Neural progenitor cell (in vitro differentiated cells): ENCODE results near the gene PRM1. TPM values are rescaled to one million over a fixed set of nuclear protein-coding genes. Genes with fewer than 3 reads are reported as not detected.
A peak's percentile ranks its signal among the peaks of the same experiment; 100 is the strongest.

Source experiments
- DNase-seq: peaks from one replicate; pipeline ENCODE4 v3.0.0-alpha.2; 2016; ENCODE audit warnings: low spot score
- H2AFZ ChIP-seq: fragments of 200-600 bp; sonication (generic); replicated peaks from 2 replicates; pipeline ENCODE4 v1.6.1; 2016; ENCODE audit warnings: antibody characterized with exemption
- H3F3A ChIP-seq: fragments of 200-600 bp; sonication (generic); 2 replicates; pipeline ENCODE4 v1.6.1; 2016; ENCODE audit warnings: antibody characterized with exemption, low read depth
- H3K27ac ChIP-seq: fragments of 200-600 bp; sonication (generic); 2 replicates; pipeline ENCODE4 v1.5.1; 2016; ENCODE audit warnings: mild to moderate bottlenecking
- H3K27me3 ChIP-seq: fragments of 200-600 bp; sonication (generic); 2 replicates; pipeline ENCODE4 v1.6.1; 2016; ENCODE audit warnings: mild to moderate bottlenecking, moderate library complexity
- H3K36me3 ChIP-seq: fragments of 200-600 bp; sonication (generic); 2 replicates; pipeline ENCODE4 v1.5.1; 2016
- H3K4me1 ChIP-seq: fragments of 200-600 bp; sonication (generic); 2 replicates; pipeline ENCODE4 v1.6.1; 2016; ENCODE audit warnings: mixed run types
- H3K4me2 ChIP-seq: fragments of 200-600 bp; sonication (generic); 2 replicates; pipeline ENCODE4 v1.6.1; 2016
- H3K4me3 ChIP-seq: fragments of 200-600 bp; sonication (generic); 2 replicates; pipeline ENCODE4 v1.5.1; 2016
- H3K79me2 ChIP-seq: fragments of 200-600 bp; sonication (generic); 2 replicates; pipeline ENCODE4 v1.6.1; 2016; ENCODE audit warnings: low read depth
- H3K9ac ChIP-seq: fragments of 200-600 bp; sonication (generic); 2 replicates; pipeline ENCODE4 v1.6.1; 2016
- H3K9me3 ChIP-seq: fragments of 200-600 bp; sonication (generic); 2 replicates; pipeline ENCODE4 v1.5.1; 2016; ENCODE audit warnings: low read depth
- H4K20me1 ChIP-seq: fragments of 200-600 bp; sonication (generic); 2 replicates; pipeline ENCODE4 v1.6.1; 2016; ENCODE audit warnings: low read depth
- H3K27ac Mint-ChIP-seq: 3 replicates; pipeline ENCODE4 v1.8.0; 2021; ENCODE audit warnings: mixed read lengths
- H3K27me3 Mint-ChIP-seq: 2 replicates; pipeline ENCODE4 v1.8.0; 2022; ENCODE audit warnings: low read depth, mild to moderate bottlenecking, inconsistent platforms, moderate library complexity, mixed read lengths; ENCODE audit not compliant: insufficient read depth
- H3K36me3 Mint-ChIP-seq: 3 replicates; pipeline ENCODE4 v1.8.0; 2021; ENCODE audit warnings: mixed read lengths
- H3K4me1 Mint-ChIP-seq: 3 replicates; pipeline ENCODE4 v1.8.0; 2021; ENCODE audit warnings: mixed read lengths
- H3K4me3 Mint-ChIP-seq: 3 replicates; pipeline ENCODE4 v1.8.0; 2021; ENCODE audit warnings: mild to moderate bottlenecking, moderate library complexity, mixed read lengths
- H3K9me3 Mint-ChIP-seq: 3 replicates; pipeline ENCODE4 v1.8.0; 2020; ENCODE audit warnings: mixed read lengths
- CTCF ChIP-seq: fragments of 200-600 bp; sonication (generic); IDR thresholded peaks from 2 replicates; pipeline ENCODE4 v1.5.1; 2017; ENCODE audit warnings: antibody characterized with exemption, mild to moderate bottlenecking
- EZH2 ChIP-seq: fragments of 200-600 bp; sonication (generic); IDR thresholded peaks from 2 replicates; pipeline ENCODE4 v1.6.1; 2017; ENCODE audit warnings: antibody characterized with exemption, mild to moderate bottlenecking, moderate library complexity
- EZH2phosphoT487 ChIP-seq: fragments of 200-600 bp; sonication (generic); IDR thresholded peaks from 2 replicates; pipeline ENCODE4 v1.6.1; 2017; ENCODE audit warnings: antibody characterized with exemption
- total RNA-seq: library from RNA; depleted of rRNA; stranded (reverse); fragments of >200 nt; gene quantifications from 2 replicates; pipeline ENCODE4 v1.2.3, GENCODE V29; 2015; ENCODE audit warnings: low replicate concordance

The PRM1 gene
- total RNA-seq, 1 donor from 2014 or later, result not detected

GRCh38 chr16:11274964-11275363, 6.2 kb downstream of the PRM1 start:
- Mint-ChIP-seq H3K27ac (peak overlapping the region; percentile 89), H3K4me1 (peaks cover 22% of the 10 kb centered on the region), H3K36me3 (no peaks in the 10 kb centered on the region), H3K4me3 (no peak overlapping the region), H3K9me3 (no peaks in the 10 kb centered on the region), H3K27me3 (peaks cover 5% of the 10 kb centered on the region)
- H4K20me1 ChIP-seq, result no peaks in the 10 kb centered on the region
- no peak overlapping the region for H3K27ac ChIP-seq
- H3K9ac ChIP-seq, result no peak overlapping the region
- no peak overlapping the region for H2AFZ ChIP-seq
- no peaks in the 10 kb centered on the region for H3K9me3 ChIP-seq
- no peak overlapping the region for H3K4me2 ChIP-seq
- no peak overlapping the region for H3K4me3 ChIP-seq
- TF ChIP-seq EZH2 (no peak), EZH2phosphoT487 (no peak), CTCF (no peak)
- no peaks in the 10 kb centered on the region for H3K36me3 ChIP-seq
- H3K4me1 ChIP-seq, result no peaks in the 10 kb centered on the region
- H3F3A ChIP-seq, result no peaks in the 10 kb centered on the region
- DNase-seq, result no peak
- H3K79me2 ChIP-seq, result no peaks in the 10 kb centered on the region
- H3K27me3 ChIP-seq, result no peaks in the 10 kb centered on the region

GRCh38 chr16:11273721-11274324, 7.3 kb downstream of the PRM1 start:
- TF ChIP-seq CTCF (no peak), EZH2 (no peak), EZH2phosphoT487 (no peak)
- Mint-ChIP-seq H3K27me3 (peaks cover 7% of the 10 kb centered on the region), H3K36me3 (no peaks in the 10 kb centered on the region), H3K9me3 (no peaks in the 10 kb centered on the region), H3K27ac (peak overlapping the region; percentile 97), H3K4me1 (peaks cover 22% of the 10 kb centered on the region), H3K4me3 (peak overlapping the region; percentile 38)
- peak overlapping the region; percentile 33 for H2AFZ ChIP-seq
- no peak overlapping the region for H3K4me3 ChIP-seq
- no peak overlapping the region for H3K27ac ChIP-seq
- no peaks in the 10 kb centered on the region for H3K79me2 ChIP-seq
- H3K9ac ChIP-seq, result no peak overlapping the region
- no peaks in the 10 kb centered on the region for H3F3A ChIP-seq
- H4K20me1 ChIP-seq, result no peaks in the 10 kb centered on the region
- no peaks in the 10 kb centered on the region for H3K36me3 ChIP-seq
- no peak for DNase-seq
- H3K4me2 ChIP-seq, result no peak overlapping the region
- H3K27me3 ChIP-seq, result no peaks in the 10 kb centered on the region
- H3K4me1 ChIP-seq, result no peaks in the 10 kb centered on the region
- no peaks in the 10 kb centered on the region for H3K9me3 ChIP-seq

DNA sequence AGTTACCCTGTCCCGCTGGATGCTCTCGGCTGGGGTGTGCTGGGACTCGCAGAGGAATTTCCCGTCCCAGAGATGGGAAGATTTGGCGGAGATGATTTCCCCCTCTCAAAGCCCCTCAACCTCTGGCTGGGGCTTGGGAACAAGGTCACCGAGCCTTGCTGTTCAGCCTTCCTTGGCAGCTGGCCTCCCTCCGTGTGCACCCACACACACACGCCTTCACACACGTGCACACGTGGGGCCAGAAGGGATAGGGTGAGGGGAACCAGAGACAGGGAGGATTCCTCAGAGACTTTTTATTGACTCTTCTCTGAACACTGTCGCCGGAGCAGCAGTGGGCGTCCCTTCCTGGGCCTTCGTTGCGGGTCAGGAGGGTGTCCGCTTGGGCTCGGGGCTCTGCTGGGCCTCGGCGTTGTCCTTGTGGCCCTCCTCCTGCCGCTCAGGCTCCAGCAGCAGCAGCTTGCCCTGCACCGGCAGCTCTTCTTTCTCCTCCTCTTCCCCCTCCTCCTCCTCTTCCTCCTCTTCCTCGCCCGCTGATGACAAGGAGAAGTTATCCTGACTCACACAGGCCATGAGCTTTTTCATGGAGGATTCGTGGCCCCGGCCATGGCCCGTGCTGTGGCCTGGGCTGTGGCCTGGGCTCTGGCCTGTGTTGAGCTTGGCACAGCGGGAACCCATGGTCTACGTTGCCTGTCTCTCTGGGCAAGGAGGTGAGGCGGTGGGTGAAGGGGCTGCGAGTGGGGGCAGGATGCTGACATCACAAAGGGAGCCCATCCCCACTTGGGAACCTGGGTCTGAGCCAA, 8.0 kb downstream of the PRM1 start, which contains the start of gene PRM3:
TSS of gene PRM3 (minus strand) at position 709 of the 800 bp plus-strand sequence. CDS start at position 675, 34 bp downstream.
- TF ChIP-seq CTCF, result no peak
- TF ChIP-seq EZH2phosphoT487, result no peak
- Mint-ChIP-seq H3K4me1 (peaks cover 22% of the 10 kb centered on the region), H3K27me3 (peaks cover 7% of the 10 kb centered on the region), H3K9me3 (no peaks in the 10 kb centered on the region), H3K4me3 (peak within 1 kb of the TSS; percentile 38), H3K27ac (peak within 1 kb of the TSS; percentile 97), H3K36me3 (no peaks in the 10 kb centered on the region)
- Histone ChIP-seq H3K4me2 (no peak within 1 kb of the TSS), H3K27ac (no peak within 1 kb of the TSS), H3K4me1 (no peaks in the 10 kb centered on the region), H3K27me3 (no peaks in the 10 kb centered on the region), H3K9ac (no peak within 1 kb of the TSS), H3F3A (no peaks in the 10 kb centered on the region), H4K20me1 (no peaks in the 10 kb centered on the region), H3K79me2 (no peaks in the 10 kb centered on the region), H3K4me3 (no peak within 1 kb of the TSS), H3K9me3 (no peaks in the 10 kb centered on the region), H2AFZ (peak within 1 kb of the TSS; percentile 33), H3K36me3 (no peaks in the 10 kb centered on the region)
- DNase-seq, result no peak
